ENCODE measurements around the gene DDC. TPM values are rescaled to one million over a fixed set of nuclear protein-coding genes. Genes with fewer than 3 reads are reported as not detected.
"Not testable (repeated sequence)": the region's sequence is repeated elsewhere in the genome, so short reads cannot be mapped to it uniquely, and the experiment has no call there.

DDC gene
- polyA plus RNA-seq, 2 of the 4 experiments (the other 2 are of a cell fraction) = 1.3 to 2.8 TPM

- no peak for DNase-seq (ENCODE audit: low read depth in 1 of 2, low spot score in 1 of 2)
- Histone ChIP-seq H3K27ac (no peak overlapping the region), H3K4me3 (no peak overlapping the region), H3K9me3 (no peaks in the 10 kb centered on the region), H3K4me1 (no peaks in the 10 kb centered on the region), H3K4me2 (no peak overlapping the region)
- no peak for TF ChIP-seq CBX2 (IDR thresholded peaks at IDR 0.05; ENCODE audit: borderline replicate concordance, low read depth)
- no peak for TF ChIP-seq MYC (IDR thresholded peaks at IDR 0.05; ENCODE audit: borderline replicate concordance, low read length)
- TF ChIP-seq NFE2L2 (conservative IDR thresholded peaks at IDR 0.05; ENCODE audit: low read length) = no peak
- TF ChIP-seq HOXB13 (CRISPR knock-in tag; IDR thresholded peaks at IDR 0.05; ENCODE audit: low read depth) = no peak
- TF ChIP-seq HOXB5 (CRISPR knock-in tag; IDR thresholded peaks at IDR 0.05) = no peak
- TF ChIP-seq MAZ (IDR thresholded peaks at IDR 0.05; ENCODE audit: borderline replicate concordance, low read depth, low read length) = no peak
- TF ChIP-seq FOSB (CRISPR knock-in tag; IDR thresholded peaks at IDR 0.05) = no peak
- TF ChIP-seq HEYL (CRISPR knock-in tag; IDR thresholded peaks at IDR 0.05) = no peak
- TF ChIP-seq BHLHE40 (IDR thresholded peaks at IDR 0.05; ENCODE audit: low read depth, low read length) = no peak
- no peak for TF ChIP-seq EP300 (IDR thresholded peaks at IDR 0.05)
- TF ChIP-seq CHD4 (IDR thresholded peaks at IDR 0.05; ENCODE audit: borderline replicate concordance) = no peak
- ChIA-PET POLR2A (no interaction called here), CTCF (interaction anchor here (1.1 to 1.3 kb wide), 3 partner anchors 18 to 84 kb away, joined by 3 to 4 read pairs (median 4); no protein-coding TSS in a partner anchor)
- WGBS (ENCODE audit: missing lambda C conversion rate) = 62% methylated on average over 4 of the region's 4 CpGs
- no peak for FAIRE-seq
- ATAC-seq = no peak
Observed at GRCh38 chr7:50552139-50552538, 13.1 kb downstream of the DDC start.

GRCh38 chr7:50545613-50546012 is 19.6 kb downstream of the DDC start:
- ATAC-seq; H3K9me3 ChIP-seq; H3K4me1 ChIP-seq; H3K4me3 ChIP-seq; H3K4me2 ChIP-seq; POLR2A ChIA-PET; H3K27ac ChIP-seq; FAIRE-seq; DNase-seq (ENCODE audit: low read depth in 1 of 2, low spot score in 1 of 2): not testable (repeated sequence)
- CTCF ChIA-PET = interaction anchor here (0.6 to 1.3 kb wide), 2 partner anchors 8 to 112 kb away, joined by 3 read pairs; no protein-coding TSS in a partner anchor
- WGBS (ENCODE audit: missing lambda C conversion rate) = 75% methylated on average over 4 of the region's 4 CpGs

DNA sequence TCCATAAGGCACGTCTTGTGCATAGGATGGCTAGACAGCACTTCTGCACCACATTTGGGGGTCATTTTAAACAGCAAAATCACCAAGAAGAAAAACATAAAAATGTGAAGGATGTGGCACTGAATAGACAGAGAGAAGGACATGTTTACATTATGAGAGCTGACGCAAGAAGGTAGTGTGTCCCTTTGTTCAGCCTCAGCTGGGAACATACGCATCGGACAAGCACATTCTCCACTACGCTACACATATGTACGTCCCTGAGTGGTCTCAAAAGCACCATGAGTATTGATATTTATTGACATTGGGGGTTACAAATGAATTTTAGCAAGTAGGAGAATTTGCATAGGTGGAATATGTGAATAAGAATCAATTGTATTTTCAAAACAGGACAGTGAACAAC is 20.2 kb downstream of the DDC start:
- WGBS (ENCODE audit: missing lambda C conversion rate) = 68% methylated on average over 6 of the region's 6 CpGs
- POLR2A ChIA-PET = no interaction called here
- CTCF ChIA-PET = interaction anchor here (1.3 to 1.6 kb wide), 2 partner anchors 7 to 77 kb away, joined by 3 to 7 read pairs; no protein-coding TSS in a partner anchor
- no peak for TF ChIP-seq ZNF302 (CRISPR knock-in tag; IDR thresholded peaks at IDR 0.05)
- TF ChIP-seq RARB (CRISPR knock-in tag; IDR thresholded peaks at IDR 0.05) = no peak
- TF ChIP-seq CBX2 (IDR thresholded peaks at IDR 0.05; ENCODE audit: borderline replicate concordance, low read depth) = no peak
- no peak for TF ChIP-seq EHMT2 (IDR thresholded peaks at IDR 0.05; ENCODE audit: low read depth)
- TF ChIP-seq GATA3 (IDR thresholded peaks at IDR 0.05; ENCODE audit: borderline replicate concordance) = no peak
- TF ChIP-seq HEYL (CRISPR knock-in tag; IDR thresholded peaks at IDR 0.05) = no peak
- no peak for TF ChIP-seq ZSCAN20 (CRISPR knock-in tag; IDR thresholded peaks at IDR 0.05)
- TF ChIP-seq SMC3 (IDR thresholded peaks at IDR 0.05) = no peak
- no peak for TF ChIP-seq ESRRA (IDR thresholded peaks at IDR 0.05; ENCODE audit: borderline replicate concordance, low read length)
- TF ChIP-seq, protein P1, sequence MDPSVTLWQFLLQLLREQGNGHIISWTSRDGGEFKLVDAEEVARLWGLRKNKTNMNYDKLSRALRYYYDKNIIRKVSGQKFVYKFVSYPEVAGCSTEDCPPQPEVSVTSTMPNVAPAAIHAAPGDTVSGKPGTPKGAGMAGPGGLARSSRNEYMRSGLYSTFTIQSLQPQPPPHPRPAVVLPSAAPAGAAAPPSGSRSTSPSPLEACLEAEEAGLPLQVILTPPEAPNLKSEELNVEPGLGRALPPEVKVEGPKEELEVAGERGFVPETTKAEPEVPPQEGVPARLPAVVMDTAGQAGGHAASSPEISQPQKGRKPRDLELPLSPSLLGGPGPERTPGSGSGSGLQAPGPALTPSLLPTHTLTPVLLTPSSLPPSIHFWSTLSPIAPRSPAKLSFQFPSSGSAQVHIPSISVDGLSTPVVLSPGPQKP (IDR thresholded peaks at IDR 0.05; ENCODE audit: low read depth, low read length) = no peak
- no peak for TF ChIP-seq HMGXB4 (CRISPR knock-in tag; IDR thresholded peaks at IDR 0.05; ENCODE audit: borderline replicate concordance)
- TF ChIP-seq REST (IDR thresholded peaks at IDR 0.05) = no peak
- TF ChIP-seq, protein P2, sequence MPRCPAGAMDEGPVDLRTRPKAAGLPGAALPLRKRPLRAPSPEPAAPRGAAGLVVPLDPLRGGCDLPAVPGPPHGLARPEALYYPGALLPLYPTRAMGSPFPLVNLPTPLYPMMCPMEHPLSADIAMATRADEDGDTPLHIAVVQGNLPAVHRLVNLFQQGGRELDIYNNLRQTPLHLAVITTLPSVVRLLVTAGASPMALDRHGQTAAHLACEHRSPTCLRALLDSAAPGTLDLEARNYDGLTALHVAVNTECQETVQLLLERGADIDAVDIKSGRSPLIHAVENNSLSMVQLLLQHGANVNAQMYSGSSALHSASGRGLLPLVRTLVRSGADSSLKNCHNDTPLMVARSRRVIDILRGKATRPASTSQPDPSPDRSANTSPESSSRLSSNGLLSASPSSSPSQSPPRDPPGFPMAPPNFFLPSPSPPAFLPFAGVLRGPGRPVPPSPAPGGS (IDR thresholded peaks at IDR 0.05) = no peak
- no peak for TF ChIP-seq FOXS1 (CRISPR knock-in tag; IDR thresholded peaks at IDR 0.05)
- TF ChIP-seq JUN (IDR thresholded peaks at IDR 0.05) = no peak
- no peak for TF ChIP-seq ZFP36 (IDR thresholded peaks at IDR 0.05; ENCODE audit: borderline replicate concordance, partially characterized antibody)
- no peak for TF ChIP-seq PHF8 (IDR thresholded peaks at IDR 0.05; ENCODE audit: borderline replicate concordance, low read depth)
- TF ChIP-seq TP53 (CRISPR knock-in tag; IDR thresholded peaks at IDR 0.05) = no peak
- TF ChIP-seq MYC (IDR thresholded peaks at IDR 0.05; ENCODE audit: borderline replicate concordance, low read length) = no peak
- DNase-seq (ENCODE audit: low read depth in 1 of 2, low spot score in 1 of 2) (no peak), FAIRE-seq (no peak), ATAC-seq (no peak)
- Histone ChIP-seq H3K4me1 (no peaks in the 10 kb centered on the region), H3K27ac (no peak overlapping the region), H3K9me3 (no peaks in the 10 kb centered on the region), H3K4me3 (no peak overlapping the region), H3K4me2 (no peak overlapping the region)
